DND-41 (cell line): ENCODE data around the gene CDK9.

ENCODE experiments used
- ATAC-seq: fragments of 200-7000 bp; cut with Tn5 transposase; 3 replicates; pipeline ENCODE4 v1.9.1; 2021; ENCODE audit warnings: low read depth; ENCODE audit not compliant: insufficient read depth
- DNase-seq: peaks from one replicate; pipeline ENCODE4 v3.0.0-alpha.2; 2020
- H2AFZ ChIP-seq: 2 replicates; pipeline ENCODE4 v1.6.0; 2012; ENCODE audit warnings: low read depth, low read length
- H3K27ac ChIP-seq: 2 replicates; pipeline ENCODE4 v1.5.1; 2012; ENCODE audit warnings: low read length, inconsistent platforms
- H3K27me3 ChIP-seq: fragments of 200-600 bp; sonication (generic); 2 replicates; pipeline ENCODE4 v1.6.0; 2012; ENCODE audit warnings: low read length, mild to moderate bottlenecking, inconsistent platforms; ENCODE audit not compliant: insufficient read depth, poor library complexity
- H3K36me3 ChIP-seq: 2 replicates; pipeline ENCODE4 v1.5.1; 2012; ENCODE audit warnings: low read length, inconsistent platforms; ENCODE audit not compliant: insufficient read depth
- H3K4me1 ChIP-seq: 2 replicates; pipeline ENCODE4 v1.5.1; 2012; ENCODE audit warnings: mild to moderate bottlenecking, low read length; ENCODE audit not compliant: insufficient read depth
- H3K4me2 ChIP-seq: 2 replicates; pipeline ENCODE4 v1.6.0; 2012; ENCODE audit warnings: mild to moderate bottlenecking, moderate library complexity, low read length, inconsistent platforms; ENCODE audit not compliant: insufficient read depth
- H3K4me3 ChIP-seq, 2 experiments: fragments of 200-600 bp in 1 of 2; shearing (Covaris generic) in 1 of 2; 2 replicates each; pipeline ENCODE4 v1.5.1; 2012 to 2016; ENCODE audit warnings: inconsistent platforms in 2 of 2, low read length in 2 of 2, mild to moderate bottlenecking in 2 of 2, low read depth in 1 of 2, moderate library complexity in 1 of 2
- H3K79me2 ChIP-seq: 2 replicates; pipeline ENCODE4 v1.6.0; 2012; ENCODE audit warnings: low read length, inconsistent platforms; ENCODE audit not compliant: insufficient read depth
- H3K9ac ChIP-seq: 2 replicates; pipeline ENCODE4 v1.6.0; 2012; ENCODE audit warnings: low read depth, mild to moderate bottlenecking, inconsistent platforms, low read length, moderate library complexity
- H3K9me3 ChIP-seq: 2 replicates; pipeline ENCODE4 v1.5.1; 2012; ENCODE audit warnings: low read length, moderate library complexity, mild to moderate bottlenecking, inconsistent platforms; ENCODE audit not compliant: insufficient read depth, severe bottlenecking
- H4K20me1 ChIP-seq: 2 replicates; pipeline ENCODE4 v1.6.0; 2012; ENCODE audit warnings: low read length; ENCODE audit not compliant: insufficient read depth
- CTCF ChIP-seq: IDR thresholded peaks from 2 replicates; pipeline ENCODE4 v1.5.1; 2012; ENCODE audit warnings: borderline replicate concordance, low read length, moderate library complexity, mild to moderate bottlenecking; ENCODE audit not compliant: poor library complexity, severe bottlenecking; ENCODE audit errors: extremely low read depth
- EZH2 ChIP-seq: IDR thresholded peaks from 3 replicates; pipeline ENCODE4 v1.6.1; 2012; ENCODE audit warnings: borderline replicate concordance, low read depth, mild to moderate bottlenecking, moderate library complexity, low read length, inconsistent platforms; ENCODE audit not compliant: severe bottlenecking

The CDK9 gene

GRCh38 chr9:127825319-127826051 lies 39.7 kb downstream of the CDK9 start:
- Histone ChIP-seq H3K9ac (no peak overlapping the region), H3K36me3 (no peaks in the 10 kb centered on the region), H3K9me3 (no peaks in the 10 kb centered on the region), H3K27ac (no peak overlapping the region), H4K20me1 (no peaks in the 10 kb centered on the region), H3K4me2 (no peak overlapping the region), H3K27me3 (no peaks in the 10 kb centered on the region), H2AFZ (no peak overlapping the region), H3K4me1 (no peaks in the 10 kb centered on the region), H3K4me3 (no peak overlapping the region), H3K79me2 (no peaks in the 10 kb centered on the region)
- DNase-seq (no peak), ATAC-seq (0 out of 3 replicates have a peak, but pooled peaks have one; percentile 31)
- TF ChIP-seq EZH2: no peak
- TF ChIP-seq CTCF: peak; percentile 29

GRCh38 chr9:127826253-127826913 lies 40.5 kb downstream of the CDK9 start:
- Histone ChIP-seq H3K36me3 (no peaks in the 10 kb centered on the region), H3K79me2 (no peaks in the 10 kb centered on the region), H3K27me3 (no peaks in the 10 kb centered on the region), H3K4me3 (no peak overlapping the region), H4K20me1 (no peaks in the 10 kb centered on the region), H3K4me1 (no peaks in the 10 kb centered on the region), H3K27ac (no peak overlapping the region), H3K9ac (no peak overlapping the region), H3K4me2 (no peak overlapping the region), H3K9me3 (no peaks in the 10 kb centered on the region), H2AFZ (no peak overlapping the region)
- TF ChIP-seq CTCF: no peak
- no peak for TF ChIP-seq EZH2
- no peak for ATAC-seq
- no peak for DNase-seq

- no peaks in the 10 kb centered on the region for H3K9me3 ChIP-seq
- H3K36me3 ChIP-seq: no peaks in the 10 kb centered on the region
- no peak overlapping the region for H2AFZ ChIP-seq
- H3K4me2 ChIP-seq: no peak overlapping the region
- no peak overlapping the region for H3K9ac ChIP-seq
- no peak for TF ChIP-seq EZH2
- no peak for TF ChIP-seq CTCF
- H3K79me2 ChIP-seq: no peaks in the 10 kb centered on the region
- H3K4me1 ChIP-seq: no peaks in the 10 kb centered on the region
- no peak overlapping the region for H3K27ac ChIP-seq
- ATAC-seq (no peak), DNase-seq (no peak)
- H4K20me1 ChIP-seq: no peaks in the 10 kb centered on the region
- H3K27me3 ChIP-seq: no peaks in the 10 kb centered on the region
- H3K4me3 ChIP-seq: no peak overlapping the region
Observed at GRCh38 chr9:127828262-127829031, 42.6 kb downstream of the CDK9 start.
